H1 (cell line): ENCODE measurements around the gene TAX1BP1. TPM values are rescaled to one million over a fixed set of nuclear protein-coding genes. Genes with fewer than 3 reads are reported as not detected.

ENCODE experiments used
- ATF2 ChIP-seq: IDR thresholded peaks from 2 replicates; pipeline ENCODE4 v1.6.1; 2012; ENCODE audit warnings: low read length, inconsistent platforms
- NRF1 ChIP-seq: IDR thresholded peaks from 2 replicates; pipeline ENCODE4 v1.6.1; 2011; ENCODE audit warnings: mild to moderate bottlenecking, low read depth, low read length, improper control_type of control experiment
- RBBP5 ChIP-seq: IDR thresholded peaks from 2 replicates; pipeline ENCODE4 v1.7.1; 2012; ENCODE audit warnings: low read depth, mild to moderate bottlenecking, inconsistent platforms, low read length, moderate library complexity, borderline replicate concordance
- RXRA ChIP-seq: IDR thresholded peaks from 2 replicates; pipeline ENCODE4 v1.6.1; 2011; ENCODE audit warnings: low read depth, mild to moderate bottlenecking, low read length, moderate library complexity; ENCODE audit not compliant: insufficient read depth
- TAF7 ChIP-seq: optimal IDR thresholded peaks from 2 replicates; pipeline ENCODE3; 2011; ENCODE audit warnings: low read depth, mild to moderate bottlenecking, inconsistent platforms, low read length, moderate library complexity, borderline replicate concordance
- TBP ChIP-seq: IDR thresholded peaks from 2 replicates; pipeline ENCODE4 v1.6.1; 2011; ENCODE audit warnings: low read depth, low read length, improper control_type of control experiment
- polyA plus RNA-seq, 7 experiments: library from polyadenylated mRNA; depleted of rRNA in 3 of 7; stranded (reverse) in 5 of 7; unstranded in 2 of 7; fragments of >200 nt in 5 of 7; fragments of 200-250 nt in 2 of 7; gene quantifications; 1 replicate in 5 of 7; 2 replicates in 1 of 7; 4 replicates in 1 of 7; pipeline versions ENCODE4 v1.2.1 to v1.2.3, GENCODE V29; 2011 to 2013; ENCODE audit warnings: missing spikeins in 2 of 7, mixed read lengths in 2 of 7
- total RNA-seq: library from RNA; stranded (reverse); fragmentation: NEBNext Ultra II Directional; extraction: Animal tissue kit (Norgen Biotek cat#: 25700); gene quantifications from 2 replicates; pipeline ENCODE4 v1.2.1, GENCODE V29; 2021
- TF ChIP-seq, protein P1 (sequence below): fragments of 300-600 bp; sonication (generic); IDR thresholded peaks from 2 replicates; pipeline ENCODE4 v1.7.1; 2012; ENCODE audit warnings: low read length, moderate library complexity, mild to moderate bottlenecking, inconsistent platforms; ENCODE audit not compliant: insufficient replicate concordance
- TF ChIP-seq, protein P2 (sequence below): IDR thresholded peaks from 2 replicates; pipeline ENCODE4 v1.6.1; 2012; ENCODE audit warnings: inconsistent platforms

TAX1BP1 gene
- total and polyA plus RNA-seq, 2 of the 8 experiments (the other 6 are each of a cell fraction or from before 2014, with no cell fraction given), result 56.0 to 62.7 TPM

DNA sequence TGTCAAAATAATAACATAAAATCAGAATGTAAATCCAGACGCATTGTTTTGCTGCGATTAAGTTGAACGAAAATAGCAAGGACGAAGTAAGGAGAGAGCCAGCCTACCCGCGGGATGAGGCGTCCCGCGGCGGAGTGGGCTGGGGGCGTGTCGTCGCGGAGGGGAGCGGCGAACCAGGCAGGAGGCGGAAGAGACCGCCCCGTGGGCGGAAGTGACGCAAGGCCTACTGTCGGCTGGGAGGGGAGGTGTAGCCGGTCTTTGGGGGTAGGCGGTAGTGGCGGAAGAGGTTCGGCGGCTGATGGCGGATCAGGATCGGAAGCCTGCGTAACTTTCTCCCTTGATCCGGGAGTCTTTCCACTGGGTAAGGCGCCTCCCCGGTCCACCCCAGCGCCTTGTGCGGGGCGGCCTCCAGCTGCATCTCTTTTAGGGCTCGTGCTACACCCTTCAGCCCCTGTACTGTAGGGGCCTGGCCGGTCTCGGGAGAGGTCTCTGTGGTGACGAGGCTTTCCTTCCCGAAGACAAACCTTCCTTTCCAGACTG lies at the start of gene TAX1BP1 (continued):
- TF ChIP-seq, protein P1, sequence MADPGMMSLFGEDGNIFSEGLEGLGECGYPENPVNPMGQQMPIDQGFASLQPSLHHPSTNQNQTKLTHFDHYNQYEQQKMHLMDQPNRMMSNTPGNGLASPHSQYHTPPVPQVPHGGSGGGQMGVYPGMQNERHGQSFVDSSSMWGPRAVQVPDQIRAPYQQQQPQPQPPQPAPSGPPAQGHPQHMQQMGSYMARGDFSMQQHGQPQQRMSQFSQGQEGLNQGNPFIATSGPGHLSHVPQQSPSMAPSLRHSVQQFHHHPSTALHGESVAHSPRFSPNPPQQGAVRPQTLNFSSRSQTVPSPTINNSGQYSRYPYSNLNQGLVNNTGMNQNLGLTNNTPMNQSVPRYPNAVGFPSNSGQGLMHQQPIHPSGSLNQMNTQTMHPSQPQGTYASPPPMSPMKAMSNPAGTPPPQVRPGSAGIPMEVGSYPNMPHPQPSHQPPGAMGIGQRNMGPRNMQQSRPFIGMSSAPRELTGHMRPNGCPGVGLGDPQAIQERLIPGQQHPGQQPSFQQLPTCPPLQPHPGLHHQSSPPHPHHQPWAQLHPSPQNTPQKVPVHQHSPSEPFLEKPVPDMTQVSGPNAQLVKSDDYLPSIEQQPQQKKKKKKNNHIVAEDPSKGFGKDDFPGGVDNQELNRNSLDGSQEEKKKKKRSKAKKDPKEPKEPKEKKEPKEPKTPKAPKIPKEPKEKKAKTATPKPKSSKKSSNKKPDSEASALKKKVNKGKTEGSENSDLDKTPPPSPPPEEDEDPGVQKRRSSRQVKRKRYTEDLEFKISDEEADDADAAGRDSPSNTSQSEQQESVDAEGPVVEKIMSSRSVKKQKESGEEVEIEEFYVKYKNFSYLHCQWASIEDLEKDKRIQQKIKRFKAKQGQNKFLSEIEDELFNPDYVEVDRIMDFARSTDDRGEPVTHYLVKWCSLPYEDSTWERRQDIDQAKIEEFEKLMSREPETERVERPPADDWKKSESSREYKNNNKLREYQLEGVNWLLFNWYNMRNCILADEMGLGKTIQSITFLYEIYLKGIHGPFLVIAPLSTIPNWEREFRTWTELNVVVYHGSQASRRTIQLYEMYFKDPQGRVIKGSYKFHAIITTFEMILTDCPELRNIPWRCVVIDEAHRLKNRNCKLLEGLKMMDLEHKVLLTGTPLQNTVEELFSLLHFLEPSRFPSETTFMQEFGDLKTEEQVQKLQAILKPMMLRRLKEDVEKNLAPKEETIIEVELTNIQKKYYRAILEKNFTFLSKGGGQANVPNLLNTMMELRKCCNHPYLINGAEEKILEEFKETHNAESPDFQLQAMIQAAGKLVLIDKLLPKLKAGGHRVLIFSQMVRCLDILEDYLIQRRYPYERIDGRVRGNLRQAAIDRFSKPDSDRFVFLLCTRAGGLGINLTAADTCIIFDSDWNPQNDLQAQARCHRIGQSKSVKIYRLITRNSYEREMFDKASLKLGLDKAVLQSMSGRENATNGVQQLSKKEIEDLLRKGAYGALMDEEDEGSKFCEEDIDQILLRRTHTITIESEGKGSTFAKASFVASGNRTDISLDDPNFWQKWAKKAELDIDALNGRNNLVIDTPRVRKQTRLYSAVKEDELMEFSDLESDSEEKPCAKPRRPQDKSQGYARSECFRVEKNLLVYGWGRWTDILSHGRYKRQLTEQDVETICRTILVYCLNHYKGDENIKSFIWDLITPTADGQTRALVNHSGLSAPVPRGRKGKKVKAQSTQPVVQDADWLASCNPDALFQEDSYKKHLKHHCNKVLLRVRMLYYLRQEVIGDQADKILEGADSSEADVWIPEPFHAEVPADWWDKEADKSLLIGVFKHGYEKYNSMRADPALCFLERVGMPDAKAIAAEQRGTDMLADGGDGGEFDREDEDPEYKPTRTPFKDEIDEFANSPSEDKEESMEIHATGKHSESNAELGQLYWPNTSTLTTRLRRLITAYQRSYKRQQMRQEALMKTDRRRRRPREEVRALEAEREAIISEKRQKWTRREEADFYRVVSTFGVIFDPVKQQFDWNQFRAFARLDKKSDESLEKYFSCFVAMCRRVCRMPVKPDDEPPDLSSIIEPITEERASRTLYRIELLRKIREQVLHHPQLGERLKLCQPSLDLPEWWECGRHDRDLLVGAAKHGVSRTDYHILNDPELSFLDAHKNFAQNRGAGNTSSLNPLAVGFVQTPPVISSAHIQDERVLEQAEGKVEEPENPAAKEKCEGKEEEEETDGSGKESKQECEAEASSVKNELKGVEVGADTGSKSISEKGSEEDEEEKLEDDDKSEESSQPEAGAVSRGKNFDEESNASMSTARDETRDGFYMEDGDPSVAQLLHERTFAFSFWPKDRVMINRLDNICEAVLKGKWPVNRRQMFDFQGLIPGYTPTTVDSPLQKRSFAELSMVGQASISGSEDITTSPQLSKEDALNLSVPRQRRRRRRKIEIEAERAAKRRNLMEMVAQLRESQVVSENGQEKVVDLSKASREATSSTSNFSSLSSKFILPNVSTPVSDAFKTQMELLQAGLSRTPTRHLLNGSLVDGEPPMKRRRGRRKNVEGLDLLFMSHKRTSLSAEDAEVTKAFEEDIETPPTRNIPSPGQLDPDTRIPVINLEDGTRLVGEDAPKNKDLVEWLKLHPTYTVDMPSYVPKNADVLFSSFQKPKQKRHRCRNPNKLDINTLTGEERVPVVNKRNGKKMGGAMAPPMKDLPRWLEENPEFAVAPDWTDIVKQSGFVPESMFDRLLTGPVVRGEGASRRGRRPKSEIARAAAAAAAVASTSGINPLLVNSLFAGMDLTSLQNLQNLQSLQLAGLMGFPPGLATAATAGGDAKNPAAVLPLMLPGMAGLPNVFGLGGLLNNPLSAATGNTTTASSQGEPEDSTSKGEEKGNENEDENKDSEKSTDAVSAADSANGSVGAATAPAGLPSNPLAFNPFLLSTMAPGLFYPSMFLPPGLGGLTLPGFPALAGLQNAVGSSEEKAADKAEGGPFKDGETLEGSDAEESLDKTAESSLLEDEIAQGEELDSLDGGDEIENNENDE, result no peak
- TF ChIP-seq RBBP5 (peak; percentile 58; the same call in 1 of the 2 replicates), RXRA (no peak), TAF7 (peak; percentile 31), NRF1 (no peak), ATF2 (no peak), TBP (peak; percentile 69)
- TF ChIP-seq, protein P2, sequence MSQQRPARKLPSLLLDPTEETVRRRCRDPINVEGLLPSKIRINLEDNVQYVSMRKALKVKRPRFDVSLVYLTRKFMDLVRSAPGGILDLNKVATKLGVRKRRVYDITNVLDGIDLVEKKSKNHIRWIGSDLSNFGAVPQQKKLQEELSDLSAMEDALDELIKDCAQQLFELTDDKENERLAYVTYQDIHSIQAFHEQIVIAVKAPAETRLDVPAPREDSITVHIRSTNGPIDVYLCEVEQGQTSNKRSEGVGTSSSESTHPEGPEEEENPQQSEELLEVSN, result no peak
